Measurements from ENCODE around the gene MTIF3.
A peak's percentile ranks its signal among the peaks of the same experiment; 100 is the strongest.

Gene MTIF3

DNA sequence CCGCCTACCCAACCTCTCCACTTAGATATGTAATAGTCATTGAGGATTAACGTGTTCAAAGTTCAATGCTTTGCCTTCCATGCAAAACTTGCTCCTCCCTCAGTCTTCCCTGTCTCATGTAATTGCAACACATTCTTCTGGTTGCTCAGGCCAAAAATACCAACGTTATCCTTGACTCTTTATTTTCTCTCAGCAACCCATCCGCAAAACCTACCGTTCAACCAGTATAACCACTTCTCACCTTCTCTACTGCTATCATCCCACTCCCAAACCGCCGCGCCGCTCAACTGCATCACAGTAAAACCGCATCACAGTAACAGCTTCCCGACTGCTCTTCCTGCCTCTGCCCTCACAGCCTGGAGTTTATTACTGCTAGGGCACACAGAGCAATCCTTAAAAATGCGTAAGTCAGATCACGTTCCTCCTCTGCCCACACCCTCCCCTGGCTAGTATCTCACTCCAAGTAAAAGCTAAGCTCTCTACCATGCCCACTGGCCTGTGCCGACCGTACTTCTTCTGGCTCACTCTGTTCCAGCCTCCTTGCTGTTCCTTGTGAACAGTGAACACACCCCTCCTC, 8.2 kb downstream of the MTIF3 start:
- H3K27ac ChIP-seq (ENCODE audit: low read length), result peak overlapping the region; percentile 85
- peaks cover 82% of the 10 kb centered on the region for H3K4me1 ChIP-seq (ENCODE audit: insufficient read depth, low read length)
- ATAC-seq (ENCODE audit: insufficient read depth, low read depth) (peak; percentile 74), DNase-seq (peak; percentile 83)
- H3K4me2 ChIP-seq (ENCODE audit: insufficient read depth, low read length), result peak overlapping the region; percentile 65
- H3K27me3 ChIP-seq (ENCODE audit: insufficient read depth, low read length, poor library complexity), result no peaks in the 10 kb centered on the region
- H2AFZ ChIP-seq (ENCODE audit: low read depth, low read length), result 0 out of 2 replicates have a peak overlapping the region, but pooled peaks have one; percentile 13
- H4K20me1 ChIP-seq (ENCODE audit: insufficient read depth, low read length), result no peaks in the 10 kb centered on the region
- TF ChIP-seq EZH2 (IDR thresholded peaks at IDR 0.05; ENCODE audit: borderline replicate concordance, low read depth, low read length, severe bottlenecking) (no peak), CTCF (IDR thresholded peaks at IDR 0.05; ENCODE audit: borderline replicate concordance, extremely low read depth, low read length, poor library complexity, severe bottlenecking) (no peak)
- H3K4me3 ChIP-seq (ENCODE audit: low read depth in 1 of 2, low read length in 2 of 2), result peak overlapping the region in 1 of 2 experiments; percentile 49; a peak in 2 of 4 replicates
- no peaks in the 10 kb centered on the region for H3K9me3 ChIP-seq (ENCODE audit: insufficient read depth, low read length, severe bottlenecking)
- peaks cover 26% of the 10 kb centered on the region for H3K36me3 ChIP-seq (ENCODE audit: insufficient read depth, low read length)
- H3K9ac ChIP-seq (ENCODE audit: low read depth, low read length), result peak overlapping the region; percentile 51
- peaks cover 74% of the 10 kb centered on the region for H3K79me2 ChIP-seq (ENCODE audit: insufficient read depth, low read length)

- Histone ChIP-seq H3K27me3 (ENCODE audit: insufficient read depth, low read length, poor library complexity) (no peaks in the 10 kb centered on the region), H3K9ac (ENCODE audit: low read depth, low read length) (peak overlapping the region; percentile 51), H3K4me3 (ENCODE audit: low read depth in 1 of 2, low read length in 2 of 2) (0 out of 4 replicates have a peak overlapping the region, but pooled peaks of 1 of the 2 experiments have one; percentile 10), H2AFZ (ENCODE audit: low read depth, low read length) (no peak overlapping the region), H3K9me3 (ENCODE audit: insufficient read depth, low read length, severe bottlenecking) (no peaks in the 10 kb centered on the region), H4K20me1 (ENCODE audit: insufficient read depth, low read length) (no peaks in the 10 kb centered on the region), H3K27ac (ENCODE audit: low read length) (peak overlapping the region; percentile 85), H3K4me2 (ENCODE audit: insufficient read depth, low read length) (peak overlapping the region; percentile 65), H3K4me1 (ENCODE audit: insufficient read depth, low read length) (peaks cover 65% of the 10 kb centered on the region), H3K36me3 (ENCODE audit: insufficient read depth, low read length) (peaks cover 37% of the 10 kb centered on the region), H3K79me2 (ENCODE audit: insufficient read depth, low read length) (peaks cover 59% of the 10 kb centered on the region)
- no peak for DNase-seq
- peak; percentile 28; the same call in 1 of the 3 replicates for ATAC-seq (ENCODE audit: insufficient read depth, low read depth)
- TF ChIP-seq EZH2 (IDR thresholded peaks at IDR 0.05; ENCODE audit: borderline replicate concordance, low read depth, low read length, severe bottlenecking), result no peak
- TF ChIP-seq CTCF (IDR thresholded peaks at IDR 0.05; ENCODE audit: borderline replicate concordance, extremely low read depth, low read length, poor library complexity, severe bottlenecking), result no peak
Measured at GRCh38 chr13:27440408-27440807, 10.0 kb downstream of the MTIF3 start.

GRCh38 chr13:27437126-27437525, 13.2 kb downstream of the MTIF3 start:
- H3K4me2 ChIP-seq (ENCODE audit: insufficient read depth, low read length), result no peak overlapping the region
- no peak overlapping the region for H3K4me3 ChIP-seq (ENCODE audit: low read depth in 1 of 2, low read length in 2 of 2)
- peaks cover 39% of the 10 kb centered on the region for H3K4me1 ChIP-seq (ENCODE audit: insufficient read depth, low read length)
- no peak overlapping the region for H3K9ac ChIP-seq (ENCODE audit: low read depth, low read length)
- ATAC-seq (ENCODE audit: insufficient read depth, low read depth) (no peak), DNase-seq (no peak)
- no peaks in the 10 kb centered on the region for H3K27me3 ChIP-seq (ENCODE audit: insufficient read depth, low read length, poor library complexity)
- H3K36me3 ChIP-seq (ENCODE audit: insufficient read depth, low read length), result peaks cover 70% of the 10 kb centered on the region
- TF ChIP-seq EZH2 (IDR thresholded peaks at IDR 0.05; ENCODE audit: borderline replicate concordance, low read depth, low read length, severe bottlenecking) (no peak), CTCF (IDR thresholded peaks at IDR 0.05; ENCODE audit: borderline replicate concordance, extremely low read depth, low read length, poor library complexity, severe bottlenecking) (no peak)
- H4K20me1 ChIP-seq (ENCODE audit: insufficient read depth, low read length), result peaks cover 15% of the 10 kb centered on the region; the same call in 1 of the 2 replicates
- peak overlapping the region; percentile 43; the same call in 1 of the 2 replicates for H3K27ac ChIP-seq (ENCODE audit: low read length)
- H2AFZ ChIP-seq (ENCODE audit: low read depth, low read length), result no peak overlapping the region
- H3K79me2 ChIP-seq (ENCODE audit: insufficient read depth, low read length), result peaks cover 58% of the 10 kb centered on the region
- no peaks in the 10 kb centered on the region for H3K9me3 ChIP-seq (ENCODE audit: insufficient read depth, low read length, severe bottlenecking)
